ENCODE measurements around the gene TTLL10.

Gene TTLL10

DNA sequence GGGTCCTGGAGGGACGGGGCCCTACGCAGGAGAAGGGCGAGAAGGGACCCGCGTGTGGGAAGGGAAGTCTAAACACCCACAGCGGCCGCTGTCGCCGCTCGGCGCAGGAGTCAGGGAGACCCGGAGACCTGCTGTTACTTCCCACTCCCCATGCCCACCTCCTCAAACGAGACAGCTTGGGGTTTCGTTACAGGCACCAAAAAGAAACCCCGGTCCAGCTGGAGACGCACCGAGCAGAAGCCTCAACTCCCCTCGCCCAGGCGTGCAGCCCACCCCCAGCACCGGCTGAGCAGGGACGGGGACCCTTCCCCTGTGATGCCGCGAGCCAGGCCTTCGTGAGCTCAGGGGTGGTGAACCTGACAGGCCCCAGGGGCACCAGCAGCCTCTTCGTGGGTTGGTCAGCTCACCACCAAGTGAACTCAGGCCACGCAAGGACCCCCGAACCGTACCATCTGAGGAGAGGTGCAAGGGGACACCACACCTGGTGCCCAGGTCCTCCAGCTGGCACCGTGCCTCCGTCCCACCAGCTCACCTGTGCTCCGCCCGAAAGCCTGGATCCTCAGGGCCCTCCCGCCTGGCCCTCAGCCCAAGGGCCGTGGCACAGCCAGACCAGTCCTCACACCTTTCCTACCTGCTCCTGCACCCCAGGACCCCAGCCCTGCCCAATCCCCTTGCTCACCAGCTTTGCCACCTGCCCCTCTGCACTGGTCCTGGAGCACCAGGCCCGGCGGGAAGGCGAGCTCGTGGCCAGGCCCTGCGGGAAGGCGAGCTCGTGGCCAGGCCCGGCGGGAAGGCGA, 53.1 kb downstream of the TTLL10 start:
- DNase-seq: no peak

DNA sequence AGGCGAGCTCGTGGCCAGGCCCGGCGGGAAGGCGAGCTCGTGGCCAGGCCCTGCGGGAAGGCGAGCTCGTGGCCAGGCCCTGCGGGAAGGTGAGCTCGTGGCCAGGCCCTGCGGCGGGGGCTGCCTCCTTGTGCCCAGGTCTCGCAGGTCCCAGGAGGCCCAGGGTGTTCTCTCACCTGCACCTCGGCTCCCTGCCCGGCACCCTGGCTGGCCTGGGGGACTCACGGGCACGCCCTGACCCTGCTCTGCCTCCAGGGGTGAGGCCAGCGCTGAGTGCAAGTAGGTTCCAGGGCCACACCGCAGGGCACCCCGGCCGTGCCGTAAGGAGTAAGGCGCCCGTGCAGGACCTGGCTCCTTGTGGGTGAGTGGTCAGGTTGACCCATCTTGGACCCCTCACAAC, 53.7 kb downstream of the TTLL10 start:
- no peak for DNase-seq

DNA sequence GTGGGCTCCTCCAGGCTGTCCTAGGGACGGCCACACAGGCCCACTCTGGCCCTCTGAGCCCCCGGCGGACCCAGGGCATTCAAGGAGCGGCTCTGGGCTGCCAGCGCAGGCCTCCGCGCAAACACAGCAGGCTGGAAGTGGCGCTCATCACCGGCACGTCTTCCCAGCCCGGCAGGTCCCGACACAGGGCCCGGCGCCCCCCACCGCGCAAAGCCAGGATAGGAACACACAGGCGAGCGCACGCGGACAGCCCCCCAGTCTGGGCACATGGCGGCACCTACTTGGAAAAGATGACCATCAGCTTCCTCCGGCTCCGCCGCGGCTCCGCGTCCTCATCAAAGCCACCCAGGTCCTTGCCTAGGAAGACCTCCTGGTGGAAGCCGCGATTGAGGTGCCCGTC, 54.5 kb downstream of the TTLL10 start:
- no peak for DNase-seq

DNA sequence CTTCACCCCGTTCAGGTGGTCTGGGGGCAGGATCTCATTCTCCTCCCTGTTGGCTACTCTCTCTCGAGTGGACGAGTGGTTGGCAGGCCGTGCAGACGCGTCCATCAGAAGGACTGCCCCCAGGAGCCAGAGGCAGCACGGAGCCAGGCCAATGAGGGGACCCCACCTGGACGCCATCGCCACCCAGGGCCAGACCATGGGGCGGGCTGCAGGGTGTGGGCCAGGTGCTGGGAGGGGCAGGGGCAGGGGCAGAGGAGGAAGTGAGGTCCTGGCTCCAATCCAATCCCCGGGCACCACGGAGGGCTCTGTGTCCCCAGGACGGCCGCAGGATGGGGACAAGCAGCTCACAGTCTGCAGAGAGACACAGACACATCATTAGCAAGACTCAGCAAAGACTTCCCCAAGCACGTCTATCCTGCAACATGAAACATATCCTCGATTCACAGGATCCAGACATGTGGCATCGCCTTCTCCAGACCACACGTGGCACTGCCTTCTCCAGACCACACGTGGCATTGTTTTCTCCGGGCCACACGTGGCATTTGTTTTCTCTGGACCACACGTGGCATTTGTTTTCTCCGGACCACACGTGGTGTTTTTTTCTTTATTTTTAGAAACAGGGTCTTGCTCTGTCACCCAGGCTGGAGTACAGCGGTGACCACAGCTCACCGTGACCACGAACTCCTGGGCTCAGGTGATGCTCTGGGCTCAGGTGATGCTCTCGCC, 55.1 kb downstream of the TTLL10 start:
- DNase-seq: no peak

DNA sequence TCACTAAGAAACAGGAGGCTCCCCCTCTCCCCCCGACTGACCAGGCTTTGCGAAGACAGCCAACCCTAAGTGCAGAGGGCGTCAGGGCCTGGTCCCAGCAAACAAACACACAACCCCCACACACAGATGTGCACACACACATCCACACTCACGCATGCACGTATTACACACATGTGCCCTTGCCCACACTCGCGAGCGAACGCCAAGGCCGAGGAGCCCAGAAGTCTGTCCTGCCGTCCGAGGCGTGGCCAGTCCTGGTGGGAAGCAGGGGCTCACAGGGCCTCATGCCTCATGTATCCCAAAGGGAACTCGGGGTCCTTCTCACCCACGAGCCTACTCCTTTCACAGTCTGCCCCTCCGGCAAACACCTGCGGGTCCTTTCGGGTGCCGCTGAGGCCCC, 56.1 kb downstream of the TTLL10 start:
- DNase-seq: no peak

DNA sequence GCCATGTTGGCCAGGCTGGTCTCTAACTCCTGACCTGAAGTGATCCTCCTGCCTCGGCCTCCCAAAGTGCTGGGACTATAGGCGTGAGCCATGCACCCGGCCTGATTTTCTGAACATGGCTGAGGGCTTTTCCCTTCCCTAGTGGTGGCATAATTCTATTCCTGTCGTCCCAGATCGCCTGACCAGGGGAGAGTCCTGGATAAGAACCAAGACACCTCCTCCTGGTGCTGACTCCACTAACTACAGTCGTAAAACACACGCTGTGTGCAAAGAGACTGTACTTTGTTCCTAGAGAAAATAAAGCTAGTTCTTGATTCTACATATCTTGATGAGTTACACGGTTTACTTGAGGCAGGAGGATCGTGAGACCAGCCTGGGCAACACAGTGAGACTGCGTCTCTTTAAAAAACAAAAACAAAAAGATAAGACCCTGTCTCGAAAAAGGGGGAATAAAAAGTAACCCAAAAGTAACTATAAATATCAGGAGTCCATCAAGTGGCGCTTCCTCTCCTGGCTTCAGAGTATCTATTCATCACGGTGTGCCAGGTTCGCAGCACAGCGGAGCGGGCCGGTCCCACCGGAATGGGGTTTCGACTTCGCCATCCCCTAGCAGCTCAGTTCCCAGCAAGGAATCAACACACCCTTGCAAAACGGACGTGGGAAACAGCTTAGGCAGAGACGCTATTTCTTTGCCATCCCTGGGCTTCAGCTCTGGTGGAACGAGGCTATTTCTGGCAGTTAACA, 57.1 kb downstream of the TTLL10 start:
- no peak for DNase-seq

DNA sequence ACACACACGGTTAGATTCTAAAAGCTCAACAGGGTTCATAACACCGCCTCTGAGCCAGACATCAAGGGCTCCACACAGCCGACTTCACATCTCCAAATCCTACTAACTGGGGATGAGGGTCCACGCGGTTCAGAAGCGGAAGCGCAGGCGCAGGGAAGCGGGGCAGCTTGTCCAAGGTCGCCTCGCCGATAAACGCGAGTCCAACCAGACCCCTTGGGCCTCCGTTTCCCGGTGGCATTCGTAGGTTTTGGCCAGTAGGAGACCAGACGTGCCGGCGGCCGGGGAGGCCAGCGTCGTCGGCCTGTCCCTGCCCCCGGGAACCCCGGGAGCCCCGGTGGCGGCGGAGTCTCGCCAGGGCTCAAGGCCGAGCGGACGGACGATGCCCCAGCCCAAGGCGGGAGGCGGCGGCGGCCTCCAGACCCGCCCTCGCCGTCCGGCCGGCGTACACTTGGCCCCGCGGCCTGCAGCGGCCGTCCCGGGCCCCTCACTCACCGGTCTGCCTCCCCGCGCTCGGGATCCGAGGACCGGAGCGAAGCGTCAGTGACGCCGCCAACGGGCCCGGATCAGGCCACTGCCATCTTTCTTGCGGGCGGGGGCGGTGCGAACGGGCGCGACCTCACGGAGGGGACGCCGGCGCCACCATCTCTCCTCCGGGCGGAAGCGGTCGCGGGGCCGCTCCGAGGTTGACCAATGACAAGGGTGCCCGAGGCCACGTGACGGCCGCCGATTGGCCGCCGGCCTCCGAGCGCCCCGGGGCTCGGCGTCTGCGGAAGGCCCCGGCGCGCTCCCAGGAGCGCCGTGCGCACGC, 57.9 kb downstream of the TTLL10 start, which contains the start of gene SDF4:
Gene SDF4, minus strand, starts transcription at position 602 of the 808 bp plus-strand sequence. CDS start 3,229 bp downstream, outside the sequence.
- peak; percentile 88 to 95 for DNase-seq

DNA sequence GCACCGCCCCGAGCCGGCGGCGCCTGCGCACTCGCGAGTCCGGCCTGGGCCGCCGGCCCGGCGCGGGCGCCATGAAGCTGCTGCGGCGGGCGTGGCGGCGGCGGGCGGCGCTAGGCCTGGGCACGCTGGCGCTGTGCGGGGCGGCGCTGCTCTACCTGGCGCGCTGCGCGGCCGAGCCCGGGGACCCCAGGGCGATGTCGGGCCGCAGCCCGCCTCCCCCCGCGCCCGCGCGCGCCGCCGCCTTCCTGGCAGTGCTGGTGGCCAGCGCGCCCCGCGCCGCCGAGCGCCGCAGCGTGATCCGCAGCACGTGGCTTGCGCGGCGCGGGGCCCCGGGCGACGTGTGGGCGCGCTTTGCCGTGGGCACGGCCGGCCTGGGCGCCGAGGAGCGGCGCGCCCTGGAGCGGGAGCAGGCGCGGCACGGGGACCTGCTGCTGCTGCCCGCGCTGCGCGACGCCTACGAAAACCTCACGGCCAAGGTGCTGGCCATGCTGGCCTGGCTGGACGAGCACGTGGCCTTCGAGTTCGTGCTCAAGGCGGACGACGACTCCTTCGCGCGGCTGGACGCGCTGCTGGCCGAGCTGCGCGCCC, 58.6 kb downstream of the TTLL10 start, which contains the start of gene B3GALT6:
Gene B3GALT6, plus strand, starts transcription at position 30 of the 588 bp plus-strand sequence. Its CDS starts 42 bp downstream, at position 72.
- no peak for DNase-seq

DNA sequence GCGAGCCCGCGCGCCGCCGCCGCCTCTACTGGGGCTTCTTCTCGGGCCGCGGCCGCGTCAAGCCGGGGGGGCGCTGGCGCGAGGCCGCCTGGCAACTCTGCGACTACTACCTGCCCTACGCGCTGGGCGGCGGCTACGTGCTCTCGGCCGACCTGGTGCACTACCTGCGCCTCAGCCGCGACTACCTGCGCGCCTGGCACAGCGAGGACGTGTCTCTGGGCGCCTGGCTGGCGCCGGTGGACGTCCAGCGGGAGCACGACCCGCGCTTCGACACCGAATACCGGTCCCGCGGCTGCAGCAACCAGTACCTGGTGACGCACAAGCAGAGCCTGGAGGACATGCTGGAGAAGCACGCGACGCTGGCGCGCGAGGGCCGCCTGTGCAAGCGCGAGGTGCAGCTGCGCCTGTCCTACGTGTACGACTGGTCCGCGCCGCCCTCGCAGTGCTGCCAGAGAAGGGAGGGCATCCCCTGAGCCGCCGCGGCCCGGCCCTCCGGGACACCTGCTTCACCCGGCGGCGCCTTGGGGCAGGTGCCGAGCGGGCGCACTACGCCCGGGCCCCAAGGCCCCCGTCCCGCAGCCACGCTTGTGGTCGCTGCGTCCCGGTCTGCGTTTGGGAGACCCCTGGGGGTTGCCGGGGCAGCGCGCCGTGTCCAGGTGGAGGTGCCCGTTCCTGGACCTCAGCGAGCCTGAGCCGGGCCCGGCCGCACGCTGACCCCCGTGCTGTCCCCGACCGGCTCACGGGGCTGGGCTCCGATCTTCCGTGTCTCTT, 59.3 kb downstream of the TTLL10 start:
- DNase-seq: no peak

DNA sequence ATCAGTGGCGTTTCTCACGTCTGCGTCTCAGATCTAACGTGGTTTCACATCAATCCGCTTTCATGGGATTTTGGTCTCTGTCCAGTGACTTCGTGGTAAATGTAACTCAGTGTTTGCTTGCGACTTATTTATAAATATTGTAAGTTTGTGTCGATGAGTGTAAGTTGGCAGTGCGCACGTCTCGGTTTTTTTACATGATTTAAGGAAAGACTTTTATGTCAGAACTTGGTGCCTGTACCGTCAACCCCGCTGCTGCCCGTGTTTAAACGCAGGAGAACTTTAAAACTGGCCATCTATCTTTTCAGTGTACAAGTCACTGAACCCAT, 59.9 kb downstream of the TTLL10 start:
- DNase-seq: no peak

DNA sequence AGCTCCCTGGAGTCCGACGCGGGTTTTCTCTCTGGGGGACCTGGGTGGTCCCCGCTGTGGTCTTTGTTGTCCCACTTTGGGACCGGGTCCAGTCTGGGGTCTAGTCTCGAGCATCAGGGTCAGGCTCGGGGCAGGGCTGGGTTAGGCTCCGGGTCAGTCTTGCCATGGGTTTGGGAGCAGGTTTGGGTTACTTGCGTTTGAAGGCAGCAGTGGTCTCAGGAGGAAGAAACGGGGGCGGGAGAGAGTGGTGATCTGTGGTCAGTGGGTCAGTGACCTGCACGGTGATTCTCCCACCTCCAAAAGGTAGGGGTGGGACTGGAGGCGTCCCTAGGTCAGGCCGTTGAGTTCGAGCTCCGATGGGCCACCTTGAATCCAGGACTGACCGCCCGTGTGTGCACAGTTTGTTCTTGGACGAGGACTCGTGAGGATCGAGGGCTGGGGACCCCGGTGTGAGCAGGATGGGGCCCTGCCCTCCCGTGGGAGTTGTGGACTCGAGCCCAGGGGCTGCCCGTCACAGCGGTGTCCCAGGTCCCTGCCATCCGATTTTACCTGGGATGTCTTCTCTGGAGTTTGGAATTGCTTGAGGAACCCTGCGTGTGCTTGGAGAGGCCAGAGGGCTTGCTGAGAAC, 60.6 kb downstream of the TTLL10 start:
- no peak for DNase-seq

DNA sequence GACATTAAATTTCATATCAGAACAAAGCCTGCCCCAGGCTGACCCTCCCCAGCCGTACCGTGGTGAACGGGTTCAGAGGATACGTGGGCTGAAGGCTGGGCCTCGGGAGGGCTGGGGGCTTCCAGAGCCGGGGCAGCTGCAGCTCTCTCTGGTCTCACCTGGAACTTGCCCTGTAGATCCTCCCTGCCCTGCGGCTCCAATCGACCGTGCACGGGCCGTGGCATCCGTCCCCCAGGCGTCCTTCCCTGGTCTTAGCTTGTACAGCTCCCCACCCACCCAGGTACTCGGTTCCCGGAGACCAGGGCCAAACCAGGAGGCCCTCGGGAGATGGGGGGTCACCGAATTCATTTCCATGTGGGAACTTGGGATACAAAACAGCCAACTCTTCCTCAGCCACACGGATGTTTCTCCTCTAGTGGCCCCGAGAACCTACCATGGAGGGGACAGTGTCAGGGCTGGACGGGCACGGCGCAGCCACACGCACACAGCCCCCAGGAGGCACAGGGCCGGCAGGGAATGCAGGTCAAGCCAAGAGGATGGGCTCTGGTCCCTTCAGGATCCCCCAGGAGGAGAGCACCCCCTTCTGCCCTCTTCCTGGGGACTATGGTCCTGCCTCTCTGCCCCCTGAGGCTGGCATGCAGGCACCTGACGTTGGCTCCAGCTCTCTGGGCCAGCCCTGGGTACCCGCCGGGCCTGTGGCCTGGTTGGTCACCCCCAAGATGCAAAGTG, 61.5 kb downstream of the TTLL10 start:
- no peak for DNase-seq

DNA sequence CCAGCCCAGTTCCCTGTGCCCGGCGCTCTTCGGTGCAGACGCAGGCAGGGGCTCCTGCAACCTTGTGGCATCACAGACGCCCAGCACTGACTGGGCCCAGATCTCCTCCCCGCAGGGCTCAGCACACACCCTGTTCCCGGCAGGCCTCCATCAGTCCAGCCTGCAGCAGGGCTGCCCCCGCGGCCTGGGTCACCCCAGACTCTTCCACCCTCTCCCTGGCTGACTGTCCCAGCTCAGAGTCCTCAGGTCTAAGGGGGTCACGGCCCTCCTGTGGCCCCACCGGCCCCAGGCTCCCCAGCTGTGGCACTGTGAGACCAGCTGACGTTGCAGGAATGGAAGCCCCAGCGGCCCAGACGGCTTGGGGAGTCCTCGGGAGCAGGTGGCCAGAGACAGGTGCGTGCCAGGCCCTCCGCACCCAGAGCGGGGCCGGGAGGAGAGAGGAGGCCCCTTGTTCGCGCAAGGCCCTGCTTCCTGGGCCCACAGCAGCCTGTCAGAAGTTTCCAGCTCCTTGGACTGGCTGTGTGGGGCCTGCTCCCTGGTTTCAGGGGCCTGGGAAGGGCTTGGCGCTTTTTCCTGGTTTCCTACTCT, 62.6 kb downstream of the TTLL10 start:
- DNase-seq: peak; percentile 32 to 46

DNA sequence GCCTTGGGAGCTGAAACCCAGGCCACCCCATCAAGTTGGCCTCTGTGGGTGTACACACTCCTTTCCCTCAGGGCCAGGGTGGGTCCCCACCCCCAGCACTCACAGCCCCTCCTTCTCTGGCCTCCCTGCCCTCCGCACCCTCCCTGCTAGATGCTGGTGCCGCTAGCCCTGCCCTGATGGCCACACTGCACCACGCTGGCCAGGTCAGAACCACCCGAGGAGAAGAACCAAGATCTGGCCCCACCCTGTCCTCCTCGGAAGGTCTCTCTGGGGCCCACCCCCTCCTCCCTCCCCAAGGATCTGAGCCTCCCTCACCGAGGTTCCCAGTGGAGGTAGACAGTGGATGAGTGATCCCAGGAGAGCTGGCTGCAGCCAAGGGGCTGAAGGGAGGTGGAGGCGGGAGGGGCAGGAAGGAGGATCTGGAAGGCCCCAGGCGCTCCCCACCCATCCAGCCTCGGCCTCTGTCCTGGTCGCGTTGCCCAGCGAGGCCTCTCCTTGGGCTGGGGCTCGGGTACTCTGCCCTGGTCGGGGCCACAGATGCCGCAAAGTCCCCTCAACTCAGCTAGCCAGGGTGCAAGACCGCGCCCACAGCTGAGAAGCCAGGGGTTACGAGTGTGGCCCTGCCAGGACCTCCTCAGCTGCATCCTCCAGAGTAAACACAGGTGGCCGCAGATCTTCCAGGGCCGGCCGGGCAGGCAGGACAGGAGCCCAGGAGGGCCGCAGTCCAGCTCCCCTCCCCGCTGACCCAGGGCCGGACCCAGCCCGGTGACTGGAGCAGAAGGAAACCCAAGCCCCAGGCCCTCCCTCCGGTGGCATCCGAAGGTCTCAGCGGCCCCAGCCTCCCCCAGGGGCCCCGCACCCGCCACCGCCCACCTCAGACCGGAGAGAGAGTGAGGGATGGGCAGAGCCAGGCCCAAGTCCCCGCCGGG, 63.5 kb downstream of the TTLL10 start:
- peak in 1 of 2 experiments; percentile 31 for DNase-seq

DNA sequence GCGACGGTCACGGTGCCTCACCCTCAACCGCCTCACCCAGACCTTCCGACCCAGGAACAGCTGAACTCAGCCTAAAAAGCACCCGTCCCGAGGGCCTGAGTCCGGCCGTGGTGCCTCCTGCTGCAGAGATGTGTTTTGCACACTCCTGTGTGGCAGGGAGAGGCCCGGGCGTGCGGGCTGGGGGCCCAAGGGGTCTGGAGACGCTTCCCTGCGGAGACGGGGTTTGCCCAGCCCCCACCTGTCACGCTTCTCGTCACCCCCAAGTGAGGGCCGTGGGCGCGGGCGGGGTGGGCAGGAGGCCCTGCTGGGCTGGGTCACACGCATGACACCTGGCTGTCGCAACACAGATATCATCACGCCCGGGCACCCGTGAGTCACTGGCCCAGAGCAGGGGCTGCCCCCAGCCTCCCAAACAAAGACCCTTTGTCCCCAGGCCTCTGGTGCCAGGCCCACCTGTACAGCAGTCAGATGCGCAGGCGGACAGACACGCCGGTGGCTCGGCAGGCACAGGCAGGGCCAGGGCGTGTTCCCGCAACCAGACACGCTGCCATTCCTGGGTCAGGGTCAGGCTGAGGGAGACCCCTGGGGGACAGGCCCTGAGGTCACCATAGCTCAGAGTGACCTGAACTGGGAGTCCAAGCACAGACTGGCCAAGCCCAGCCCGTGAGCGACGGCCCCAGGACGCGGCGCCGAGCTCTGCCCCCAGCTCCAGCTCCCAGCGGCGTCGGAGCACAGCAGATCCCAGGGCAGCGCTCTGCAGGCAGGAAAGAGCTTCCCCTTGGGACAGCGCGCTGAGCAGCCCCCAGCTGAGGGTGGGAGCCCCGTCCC, 64.4 kb downstream of the TTLL10 start:
- no peak for DNase-seq

DNA sequence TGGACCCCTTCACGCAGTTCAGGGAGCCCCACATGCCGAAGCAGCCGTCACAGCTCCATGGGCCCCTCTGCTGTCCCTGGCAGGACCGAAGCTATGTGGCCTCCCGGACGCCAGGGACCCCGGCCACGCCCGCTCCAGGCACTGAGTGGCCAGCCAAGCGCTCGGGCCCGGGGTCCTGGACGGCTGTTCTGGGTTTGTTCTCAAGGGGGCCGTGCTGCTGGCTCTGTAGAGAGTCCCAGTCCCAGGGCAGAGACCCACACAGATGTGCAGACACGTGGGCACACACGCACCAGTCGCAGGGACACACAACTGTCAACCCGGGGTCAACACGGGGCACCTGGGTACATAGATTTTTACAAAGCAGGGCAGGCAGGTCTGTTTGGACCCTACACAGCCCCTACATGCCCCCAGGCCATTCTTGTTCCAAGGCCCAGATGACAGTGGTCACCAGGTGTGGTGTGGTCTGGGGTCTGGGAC, 65.1 kb downstream of the TTLL10 start:
- no peak for DNase-seq

DNA sequence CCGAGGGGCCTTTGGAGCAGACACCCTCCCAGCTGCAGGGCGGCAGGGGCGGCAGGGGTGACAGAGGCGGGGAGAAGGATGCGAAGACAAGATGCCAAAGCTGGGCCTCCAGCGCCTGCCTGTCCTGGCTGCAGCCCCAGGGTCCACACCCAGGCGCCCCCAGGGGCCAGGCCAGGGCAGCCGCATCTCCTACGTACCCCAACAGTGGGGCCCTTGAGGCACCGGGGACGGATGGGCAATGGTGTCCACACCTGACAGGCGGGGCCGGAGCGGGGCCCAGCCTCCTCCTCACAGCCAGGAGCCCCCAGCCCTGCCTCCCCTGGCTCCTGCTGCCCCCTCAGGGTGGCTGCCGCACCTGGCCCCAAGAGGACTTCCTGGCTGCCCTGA, 65.5 kb downstream of the TTLL10 start:
- no peak for DNase-seq

Measured in SHP77 (cell line).